ENCODE measurements around the gene DTNBP1.

Gene DTNBP1

DNA sequence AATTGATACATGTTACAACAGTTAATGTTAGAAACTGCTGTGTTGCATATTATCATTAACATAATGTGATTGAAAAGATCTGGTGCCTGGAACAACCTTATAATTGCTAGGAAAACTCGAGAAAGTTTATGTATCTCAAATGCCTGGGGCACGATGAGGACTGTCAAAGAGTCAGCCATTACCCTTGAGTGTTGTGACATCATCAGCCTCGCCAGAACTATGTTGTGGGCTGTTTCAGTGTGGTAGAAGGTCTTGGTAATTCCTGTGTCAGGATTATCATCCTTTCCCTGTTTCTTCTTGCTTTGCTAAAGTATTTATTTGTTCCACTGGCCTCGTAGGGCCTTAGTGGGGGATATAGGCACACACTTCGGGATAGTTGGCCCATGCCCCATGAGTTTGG lies 185.1 kb downstream of the DTNBP1 start:
- TF ChIP-seq, protein P1, sequence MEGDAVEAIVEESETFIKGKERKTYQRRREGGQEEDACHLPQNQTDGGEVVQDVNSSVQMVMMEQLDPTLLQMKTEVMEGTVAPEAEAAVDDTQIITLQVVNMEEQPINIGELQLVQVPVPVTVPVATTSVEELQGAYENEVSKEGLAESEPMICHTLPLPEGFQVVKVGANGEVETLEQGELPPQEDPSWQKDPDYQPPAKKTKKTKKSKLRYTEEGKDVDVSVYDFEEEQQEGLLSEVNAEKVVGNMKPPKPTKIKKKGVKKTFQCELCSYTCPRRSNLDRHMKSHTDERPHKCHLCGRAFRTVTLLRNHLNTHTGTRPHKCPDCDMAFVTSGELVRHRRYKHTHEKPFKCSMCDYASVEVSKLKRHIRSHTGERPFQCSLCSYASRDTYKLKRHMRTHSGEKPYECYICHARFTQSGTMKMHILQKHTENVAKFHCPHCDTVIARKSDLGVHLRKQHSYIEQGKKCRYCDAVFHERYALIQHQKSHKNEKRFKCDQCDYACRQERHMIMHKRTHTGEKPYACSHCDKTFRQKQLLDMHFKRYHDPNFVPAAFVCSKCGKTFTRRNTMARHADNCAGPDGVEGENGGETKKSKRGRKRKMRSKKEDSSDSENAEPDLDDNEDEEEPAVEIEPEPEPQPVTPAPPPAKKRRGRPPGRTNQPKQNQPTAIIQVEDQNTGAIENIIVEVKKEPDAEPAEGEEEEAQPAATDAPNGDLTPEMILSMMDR (IDR thresholded peaks at IDR 0.05; ENCODE audit: borderline replicate concordance, control extremely low read depth, extremely low read depth, insufficient read depth, missing control alignments): no peak
- in situ Hi-C loops (cut with MboI; ENCODE audit: low sequenced_read_pairs, unreplicated experiment): loop anchor here (25.0 kb wide), 1 partner anchor 1265 kb away; no protein-coding TSS in a partner anchor
- no peak for DNase-seq (ENCODE audit: low spot score)

DNA sequence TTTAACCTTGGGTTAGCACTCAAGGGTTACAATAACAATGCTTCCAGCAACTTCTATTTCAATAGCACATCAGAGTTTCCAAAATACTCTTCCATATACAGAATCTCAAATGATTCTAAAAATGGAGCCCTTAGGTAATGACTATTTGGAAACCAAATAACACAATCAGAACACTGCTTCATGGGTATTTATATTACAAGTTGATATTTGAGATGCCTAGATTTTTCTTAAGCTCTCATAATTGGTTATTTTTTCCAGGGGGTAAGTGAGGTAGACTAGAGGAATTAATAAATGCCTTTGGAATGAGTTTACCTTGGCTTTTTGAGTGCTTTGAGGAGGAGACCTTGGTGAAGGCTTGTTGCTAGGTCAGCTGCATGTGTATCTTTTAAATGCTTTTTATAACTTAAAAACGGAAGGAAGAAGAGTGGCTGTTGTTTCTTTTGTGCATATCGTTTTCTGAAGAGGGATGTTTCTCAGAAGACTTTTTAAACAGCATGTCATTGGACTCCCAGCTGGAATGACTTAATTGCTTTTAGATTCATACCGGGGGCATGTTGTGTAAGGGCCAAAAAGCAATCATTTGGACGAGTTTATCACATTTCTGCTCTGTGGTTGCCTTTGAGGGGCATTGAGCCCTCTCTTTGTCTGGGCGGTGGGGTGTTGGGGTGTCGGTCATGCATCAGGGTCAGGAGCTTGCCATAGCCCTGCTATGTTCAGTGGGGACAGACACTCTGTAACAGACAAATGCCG lies 186.0 kb downstream of the DTNBP1 start:
- TF ChIP-seq, protein P1 (IDR thresholded peaks at IDR 0.05; ENCODE audit: borderline replicate concordance, control extremely low read depth, extremely low read depth, insufficient read depth, missing control alignments): no peak
- in situ Hi-C loops (cut with MboI; ENCODE audit: low sequenced_read_pairs, unreplicated experiment): loop anchor here (25.0 kb wide), 1 partner anchor 1265 kb away; no protein-coding TSS in a partner anchor
- no peak for DNase-seq (ENCODE audit: low spot score)

DNA sequence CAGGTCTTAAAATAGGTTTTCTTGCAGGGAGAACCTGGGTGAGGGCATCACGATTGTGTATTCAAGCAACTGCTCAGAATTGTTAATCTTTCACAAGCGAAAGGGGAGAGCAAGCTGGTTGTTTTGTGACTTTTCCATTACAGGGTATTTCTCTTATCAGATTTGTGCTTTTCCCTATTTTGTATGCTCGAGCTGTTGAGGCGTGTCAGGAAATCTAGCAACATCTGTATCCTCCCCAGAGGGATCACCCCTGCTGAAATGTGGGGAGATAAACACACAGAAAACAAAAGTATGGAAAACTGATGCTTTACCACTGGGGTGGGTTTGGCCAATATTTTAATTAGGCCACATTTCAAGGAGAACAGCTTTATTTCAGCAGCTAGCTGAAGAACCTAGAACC lies 187.0 kb downstream of the DTNBP1 start:
- DNase-seq (ENCODE audit: low spot score): no peak
- TF ChIP-seq, protein P1 (IDR thresholded peaks at IDR 0.05; ENCODE audit: borderline replicate concordance, control extremely low read depth, extremely low read depth, insufficient read depth, missing control alignments): no peak
- in situ Hi-C loops (cut with MboI; ENCODE audit: low sequenced_read_pairs, unreplicated experiment): loop anchor here (25.0 kb wide), 1 partner anchor 1264 kb away; no protein-coding TSS in a partner anchor

DNA sequence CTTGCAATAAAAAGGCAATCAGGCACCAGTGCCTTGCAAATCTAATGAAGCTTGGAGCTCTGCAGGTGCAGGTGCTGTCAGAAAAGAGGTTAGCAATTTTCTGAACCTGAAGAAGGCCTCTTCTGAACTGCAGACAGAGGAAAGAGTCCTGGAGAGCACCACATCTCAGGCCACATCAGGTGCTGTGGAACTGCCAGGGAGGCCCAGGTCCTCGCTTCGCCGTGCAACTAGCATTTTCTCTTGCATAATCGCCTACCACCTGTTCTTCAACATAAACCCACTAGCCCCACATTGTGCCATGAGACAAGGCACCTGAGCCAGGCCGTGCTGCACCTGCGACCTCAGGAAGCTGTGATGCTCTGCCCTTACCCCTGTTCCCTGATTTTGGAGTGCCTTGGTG lies 187.6 kb downstream of the DTNBP1 start:
- in situ Hi-C loops (cut with MboI; ENCODE audit: low sequenced_read_pairs, unreplicated experiment): loop anchor here (25.0 kb wide), 1 partner anchor 1263 kb away; no protein-coding TSS in a partner anchor
- no peak for DNase-seq (ENCODE audit: low spot score)
- TF ChIP-seq, protein P1 (IDR thresholded peaks at IDR 0.05; ENCODE audit: borderline replicate concordance, control extremely low read depth, extremely low read depth, insufficient read depth, missing control alignments): no peak

DNA sequence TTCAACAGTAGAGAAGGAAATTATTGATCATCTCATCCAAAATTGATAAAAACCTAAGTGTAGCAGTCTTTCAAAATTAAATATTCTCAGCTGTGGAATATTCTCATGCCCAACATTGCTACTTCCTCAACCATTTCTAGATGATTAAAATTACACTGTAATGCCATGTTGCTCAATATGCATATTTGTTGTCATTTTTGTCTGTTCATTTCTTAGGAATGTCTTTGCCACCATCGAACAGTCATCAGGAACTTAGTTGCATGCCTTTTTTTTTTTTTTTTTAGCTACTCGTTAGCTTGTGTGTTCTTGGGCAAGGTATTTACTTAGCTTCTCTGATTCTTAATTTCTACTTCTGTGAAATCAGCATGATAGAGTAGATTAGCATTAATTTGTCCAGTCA lies 188.6 kb downstream of the DTNBP1 start:
- no peak for DNase-seq (ENCODE audit: low spot score)
- TF ChIP-seq, protein P1 (IDR thresholded peaks at IDR 0.05; ENCODE audit: borderline replicate concordance, control extremely low read depth, extremely low read depth, insufficient read depth, missing control alignments): no peak
- in situ Hi-C loops (cut with MboI; ENCODE audit: low sequenced_read_pairs, unreplicated experiment): no loop called here

DNA sequence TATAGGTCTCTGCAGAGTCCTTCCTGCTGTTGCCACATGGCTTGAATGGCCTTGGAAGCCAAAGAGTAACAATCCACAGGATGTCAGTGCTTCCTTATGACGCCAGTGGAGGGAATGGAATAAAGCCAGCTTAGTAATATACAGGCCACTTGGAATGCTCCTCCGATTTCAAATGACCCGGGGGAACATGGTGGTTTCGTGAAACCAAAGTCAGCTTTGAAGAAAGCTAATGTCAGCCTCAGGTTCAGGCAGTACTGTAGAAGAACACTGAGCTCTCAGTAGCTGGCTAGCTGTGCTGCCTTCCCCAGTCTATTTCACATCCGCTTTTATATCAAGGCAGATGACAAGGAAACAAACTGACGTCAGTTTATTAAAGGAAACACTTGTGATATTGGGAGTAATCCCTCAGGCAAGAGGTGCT lies 189.1 kb downstream of the DTNBP1 start:
- in situ Hi-C loops (cut with MboI; ENCODE audit: low sequenced_read_pairs, unreplicated experiment): no loop called here
- DNase-seq (ENCODE audit: low spot score): no peak
- TF ChIP-seq, protein P1 (IDR thresholded peaks at IDR 0.05; ENCODE audit: borderline replicate concordance, control extremely low read depth, extremely low read depth, insufficient read depth, missing control alignments): no peak

All from GM13976 (cell line).